ENCODE measurements around the gene HIVEP1.

DNA sequence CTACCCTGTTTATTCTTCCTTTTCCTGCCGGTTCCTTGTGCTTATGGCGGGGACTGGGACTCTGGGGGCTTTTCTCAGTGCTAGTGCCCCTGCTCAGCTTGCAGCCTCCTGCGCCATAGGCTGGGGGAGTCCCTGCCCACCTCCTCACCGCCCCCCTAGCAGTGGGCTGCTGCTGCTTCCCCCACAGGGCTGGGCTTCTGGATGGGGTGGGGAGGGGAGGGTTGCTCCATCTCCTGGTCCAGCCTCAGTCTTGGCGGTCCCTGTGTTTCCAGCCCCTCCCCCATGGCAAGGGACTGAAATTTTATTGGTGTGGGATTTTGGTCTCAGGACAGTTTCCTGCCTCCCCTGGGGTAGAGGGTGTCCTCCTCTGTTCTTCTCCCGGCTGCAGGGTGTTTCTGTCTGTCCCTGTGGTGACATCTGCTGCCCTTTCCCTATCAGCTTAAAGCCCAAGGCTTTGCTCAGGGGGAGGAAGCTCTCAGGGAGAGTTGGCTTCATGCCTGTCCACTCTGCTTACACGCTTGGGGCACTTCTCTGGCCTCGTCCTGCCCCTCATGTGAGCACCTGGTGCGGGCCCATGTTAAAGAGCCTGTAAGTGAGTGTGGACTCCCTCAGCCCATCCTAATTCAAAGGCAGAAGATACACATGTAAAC is 100.6 kb downstream of the HIVEP1 start:
- TF ChIP-seq POLR2A (IDR thresholded peaks at IDR 0.05): no peak
- TF ChIP-seq, protein P1, sequence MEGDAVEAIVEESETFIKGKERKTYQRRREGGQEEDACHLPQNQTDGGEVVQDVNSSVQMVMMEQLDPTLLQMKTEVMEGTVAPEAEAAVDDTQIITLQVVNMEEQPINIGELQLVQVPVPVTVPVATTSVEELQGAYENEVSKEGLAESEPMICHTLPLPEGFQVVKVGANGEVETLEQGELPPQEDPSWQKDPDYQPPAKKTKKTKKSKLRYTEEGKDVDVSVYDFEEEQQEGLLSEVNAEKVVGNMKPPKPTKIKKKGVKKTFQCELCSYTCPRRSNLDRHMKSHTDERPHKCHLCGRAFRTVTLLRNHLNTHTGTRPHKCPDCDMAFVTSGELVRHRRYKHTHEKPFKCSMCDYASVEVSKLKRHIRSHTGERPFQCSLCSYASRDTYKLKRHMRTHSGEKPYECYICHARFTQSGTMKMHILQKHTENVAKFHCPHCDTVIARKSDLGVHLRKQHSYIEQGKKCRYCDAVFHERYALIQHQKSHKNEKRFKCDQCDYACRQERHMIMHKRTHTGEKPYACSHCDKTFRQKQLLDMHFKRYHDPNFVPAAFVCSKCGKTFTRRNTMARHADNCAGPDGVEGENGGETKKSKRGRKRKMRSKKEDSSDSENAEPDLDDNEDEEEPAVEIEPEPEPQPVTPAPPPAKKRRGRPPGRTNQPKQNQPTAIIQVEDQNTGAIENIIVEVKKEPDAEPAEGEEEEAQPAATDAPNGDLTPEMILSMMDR (IDR thresholded peaks at IDR 0.05): no peak

All from right lobe of liver (tissue), 4 donors.